GM23338 (cell line): ENCODE measurements around the gene RFX4. TPM values are rescaled to one million over a fixed set of nuclear protein-coding genes. Genes with fewer than 3 reads are reported as not detected.

Source experiments
- ATAC-seq: fragments of 200-7000 bp; cut with Tn5 transposase; 3 replicates; pipeline ENCODE4 v1.9.1; 2020
- DNase-seq: peaks from one replicate; pipeline ENCODE4 v3.0.0-alpha.2; 2015; ENCODE audit warnings: low spot score
- H2AFZ ChIP-seq: fragments of 200-600 bp; sonication (generic); 2 replicates; pipeline ENCODE4 v1.8.0; 2016; ENCODE audit warnings: antibody characterized with exemption, mild to moderate bottlenecking, moderate library complexity
- H3F3A ChIP-seq: fragments of 200-600 bp; sonication (generic); replicated peaks from 2 replicates; pipeline ENCODE4 v1.8.0; 2017; ENCODE audit warnings: antibody characterized with exemption, mixed run types, low read depth
- H3K27ac ChIP-seq: fragments of 200-600 bp; sonication (generic); 2 replicates; pipeline ENCODE4 v1.6.1; 2016; ENCODE audit warnings: low read depth
- H3K27me3 ChIP-seq: fragments of 200-600 bp; sonication (generic); 2 replicates; pipeline ENCODE4 v1.8.0; 2016; ENCODE audit warnings: mild to moderate bottlenecking, mixed run types, moderate library complexity; ENCODE audit not compliant: insufficient read depth
- H3K36me3 ChIP-seq: fragments of 200-600 bp; sonication (generic); 2 replicates; pipeline ENCODE4 v1.8.0; 2016; ENCODE audit warnings: mild to moderate bottlenecking; ENCODE audit not compliant: insufficient read depth
- H3K4me1 ChIP-seq: fragments of 200-600 bp; sonication (generic); 2 replicates; pipeline ENCODE4 v1.8.0; 2016; ENCODE audit warnings: mild to moderate bottlenecking, moderate library complexity; ENCODE audit not compliant: insufficient read depth
- H3K4me2 ChIP-seq: fragments of 200-600 bp; sonication (generic); 2 replicates; pipeline ENCODE4 v1.7.1; 2017; ENCODE audit warnings: mixed run types
- H3K4me3 ChIP-seq: fragments of 200-600 bp; sonication (generic); 2 replicates; pipeline ENCODE4 v1.6.1; 2016; ENCODE audit warnings: mixed run types
- H3K79me2 ChIP-seq: fragments of 200-600 bp; sonication (generic); replicated peaks from 2 replicates; pipeline ENCODE4 v1.8.0; 2017; ENCODE audit warnings: mild to moderate bottlenecking; ENCODE audit not compliant: insufficient read depth
- H3K9me2 ChIP-seq: fragments of 200-600 bp; sonication (generic); 2 replicates; pipeline ENCODE4 v1.8.0; 2017; ENCODE audit not compliant: insufficient read depth
- H4K20me1 ChIP-seq: fragments of 200-600 bp; sonication (generic); replicated peaks from 2 replicates; pipeline ENCODE4 v1.8.0; 2017; ENCODE audit warnings: mild to moderate bottlenecking; ENCODE audit not compliant: insufficient read depth
- H3K27ac Mint-ChIP-seq: 2 replicates; pipeline ENCODE4 v1.8.0; 2020; ENCODE audit warnings: inconsistent platforms, mild to moderate bottlenecking, moderate library complexity, mixed read lengths
- H3K27me3 Mint-ChIP-seq: 3 replicates; pipeline ENCODE4 v1.8.0; 2022; ENCODE audit warnings: low read depth, mild to moderate bottlenecking, moderate library complexity, mixed read lengths, inconsistent platforms; ENCODE audit not compliant: insufficient read depth, poor library complexity
- H3K36me3 Mint-ChIP-seq: 3 replicates; pipeline ENCODE4 v1.8.0; 2021; ENCODE audit warnings: low read depth, mild to moderate bottlenecking, inconsistent platforms, moderate library complexity, mixed read lengths
- H3K4me1 Mint-ChIP-seq: 3 replicates; pipeline ENCODE4 v1.8.0; 2020; ENCODE audit warnings: mild to moderate bottlenecking, inconsistent platforms, mixed read lengths
- H3K4me3 Mint-ChIP-seq: 3 replicates; pipeline ENCODE4 v1.8.0; 2021; ENCODE audit warnings: moderate library complexity, mild to moderate bottlenecking, inconsistent platforms, mixed read lengths
- H3K9me3 Mint-ChIP-seq: 3 replicates; pipeline ENCODE4 v1.8.0; 2020; ENCODE audit warnings: moderate library complexity, mild to moderate bottlenecking, inconsistent platforms, mixed read lengths
- CREB1 ChIP-seq: fragments of 250-450 bp; sonication (Bioruptor Pico); IDR thresholded peaks from 2 replicates; pipeline ENCODE4 v1.5.0; 2020; ENCODE audit warnings: low read depth, mild to moderate bottlenecking, moderate library complexity
- EZH2 ChIP-seq: fragments of 200-600 bp; sonication (generic); IDR thresholded peaks from one replicate; pipeline ENCODE4 v1.8.0; 2017; ENCODE audit warnings: antibody characterized with exemption, mild to moderate bottlenecking, low read depth; ENCODE audit not compliant: unreplicated experiment
- EZH2phosphoT487 ChIP-seq: fragments of 200-600 bp; sonication (generic); IDR thresholded peaks from one replicate; pipeline ENCODE4 v1.8.1; 2018; ENCODE audit warnings: antibody characterized with exemption; ENCODE audit not compliant: unreplicated experiment
- JUNB ChIP-seq: IDR thresholded peaks from one replicate; pipeline ENCODE4 v1.6.1; 2016; ENCODE audit warnings: antibody characterized with exemption; ENCODE audit not compliant: unreplicated experiment
- POLR2AphosphoS5 ChIP-seq: IDR thresholded peaks from 2 replicates; pipeline ENCODE4 v1.6.1; 2016; ENCODE audit warnings: antibody characterized with exemption, low read depth
- STAT1 ChIP-seq: IDR thresholded peaks from one replicate; pipeline ENCODE4 v1.6.1; 2016; ENCODE audit warnings: antibody characterized with exemption; ENCODE audit not compliant: unreplicated experiment
- ZNF462 ChIP-seq: fragments of 250-450 bp; sonication (Bioruptor Pico); IDR thresholded peaks from 2 replicates; pipeline ENCODE4 v1.5.0; 2020; ENCODE audit warnings: mild to moderate bottlenecking, moderate library complexity
- polyA plus RNA-seq: library from polyadenylated mRNA; unstranded; fragments of >200 nt; fragmentation: Nextera tagmentation; extraction: Ambion mirVana; gene quantifications from 2 replicates; pipeline ENCODE4 v1.2.1, GENCODE V29; 2016
- total RNA-seq: library from RNA; depleted of rRNA; stranded (reverse); fragments of >200 nt; shearing (Covaris generic); gene quantifications from 2 replicates; pipeline ENCODE4 v1.2.3, GENCODE V29; 2014
- TF ChIP-seq, protein P1 (sequence below): IDR thresholded peaks from one replicate; pipeline ENCODE4 v1.6.1; 2018; ENCODE audit warnings: antibody characterized with exemption; ENCODE audit not compliant: unreplicated experiment
- TF ChIP-seq, protein P2 (sequence below), 2 experiments: fragments of 200-600 bp in 1 of 2; sonication (generic) in 1 of 2; conservative IDR thresholded peaks; 2 replicates each; pipeline versions ENCODE4 v1.5.1 to v1.6.1; 2016 to 2017; ENCODE audit warnings: antibody characterized with exemption in 2 of 2, low read depth in 2 of 2, mild to moderate bottlenecking in 2 of 2, moderate library complexity in 1 of 2

Gene RFX4
- total and polyA plus RNA-seq, 2 experiments from 2014 or later: 0.23 TPM; not detected in 1

DNA sequence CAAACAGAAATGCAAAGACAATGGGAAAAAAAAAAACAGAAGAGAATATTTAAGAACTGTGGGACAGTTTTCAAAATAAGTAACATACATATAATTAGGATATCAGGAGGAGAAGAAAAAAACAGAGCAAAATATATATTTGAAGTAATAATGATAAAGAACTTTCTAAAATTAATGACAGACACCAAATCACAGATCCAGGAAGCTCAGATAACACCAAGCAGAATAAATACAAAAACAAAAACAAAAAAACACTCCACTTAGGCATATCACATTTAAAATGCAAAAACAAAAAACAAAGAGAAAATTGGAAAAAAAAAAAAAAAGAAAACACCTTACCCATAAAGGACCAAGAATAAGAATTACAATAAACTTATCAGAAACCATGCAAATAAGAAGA, 9.6 kb upstream of the RFX4 start:
- no peak overlapping the region for H3K27ac ChIP-seq
- peaks cover 9% of the 10 kb centered on the region; the same call in 1 of the 2 replicates for H3K9me2 ChIP-seq
- Mint-ChIP-seq H3K9me3 (no peaks in the 10 kb centered on the region), H3K27ac (no peak overlapping the region), H3K4me1 (no peaks in the 10 kb centered on the region), H3K27me3 (peaks cover 17% of the 10 kb centered on the region), H3K4me3 (no peak overlapping the region), H3K36me3 (no peaks in the 10 kb centered on the region)
- H4K20me1 ChIP-seq: no peaks in the 10 kb centered on the region
- no peak for DNase-seq
- H3K4me3 ChIP-seq: no peak overlapping the region
- ATAC-seq: no peak
- no peak overlapping the region for H3K4me2 ChIP-seq
- TF ChIP-seq ZNF462 (CRISPR knock-in tag) (no peak), POLR2AphosphoS5 (no peak), JUNB (no peak), CREB1 (no peak), EZH2 (no peak), EZH2phosphoT487 (no peak), STAT1 (no peak)
- TF ChIP-seq, protein P1, sequence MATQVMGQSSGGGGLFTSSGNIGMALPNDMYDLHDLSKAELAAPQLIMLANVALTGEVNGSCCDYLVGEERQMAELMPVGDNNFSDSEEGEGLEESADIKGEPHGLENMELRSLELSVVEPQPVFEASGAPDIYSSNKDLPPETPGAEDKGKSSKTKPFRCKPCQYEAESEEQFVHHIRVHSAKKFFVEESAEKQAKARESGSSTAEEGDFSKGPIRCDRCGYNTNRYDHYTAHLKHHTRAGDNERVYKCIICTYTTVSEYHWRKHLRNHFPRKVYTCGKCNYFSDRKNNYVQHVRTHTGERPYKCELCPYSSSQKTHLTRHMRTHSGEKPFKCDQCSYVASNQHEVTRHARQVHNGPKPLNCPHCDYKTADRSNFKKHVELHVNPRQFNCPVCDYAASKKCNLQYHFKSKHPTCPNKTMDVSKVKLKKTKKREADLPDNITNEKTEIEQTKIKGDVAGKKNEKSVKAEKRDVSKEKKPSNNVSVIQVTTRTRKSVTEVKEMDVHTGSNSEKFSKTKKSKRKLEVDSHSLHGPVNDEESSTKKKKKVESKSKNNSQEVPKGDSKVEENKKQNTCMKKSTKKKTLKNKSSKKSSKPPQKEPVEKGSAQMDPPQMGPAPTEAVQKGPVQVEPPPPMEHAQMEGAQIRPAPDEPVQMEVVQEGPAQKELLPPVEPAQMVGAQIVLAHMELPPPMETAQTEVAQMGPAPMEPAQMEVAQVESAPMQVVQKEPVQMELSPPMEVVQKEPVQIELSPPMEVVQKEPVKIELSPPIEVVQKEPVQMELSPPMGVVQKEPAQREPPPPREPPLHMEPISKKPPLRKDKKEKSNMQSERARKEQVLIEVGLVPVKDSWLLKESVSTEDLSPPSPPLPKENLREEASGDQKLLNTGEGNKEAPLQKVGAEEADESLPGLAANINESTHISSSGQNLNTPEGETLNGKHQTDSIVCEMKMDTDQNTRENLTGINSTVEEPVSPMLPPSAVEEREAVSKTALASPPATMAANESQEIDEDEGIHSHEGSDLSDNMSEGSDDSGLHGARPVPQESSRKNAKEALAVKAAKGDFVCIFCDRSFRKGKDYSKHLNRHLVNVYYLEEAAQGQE: no peak
- TF ChIP-seq, protein P2, sequence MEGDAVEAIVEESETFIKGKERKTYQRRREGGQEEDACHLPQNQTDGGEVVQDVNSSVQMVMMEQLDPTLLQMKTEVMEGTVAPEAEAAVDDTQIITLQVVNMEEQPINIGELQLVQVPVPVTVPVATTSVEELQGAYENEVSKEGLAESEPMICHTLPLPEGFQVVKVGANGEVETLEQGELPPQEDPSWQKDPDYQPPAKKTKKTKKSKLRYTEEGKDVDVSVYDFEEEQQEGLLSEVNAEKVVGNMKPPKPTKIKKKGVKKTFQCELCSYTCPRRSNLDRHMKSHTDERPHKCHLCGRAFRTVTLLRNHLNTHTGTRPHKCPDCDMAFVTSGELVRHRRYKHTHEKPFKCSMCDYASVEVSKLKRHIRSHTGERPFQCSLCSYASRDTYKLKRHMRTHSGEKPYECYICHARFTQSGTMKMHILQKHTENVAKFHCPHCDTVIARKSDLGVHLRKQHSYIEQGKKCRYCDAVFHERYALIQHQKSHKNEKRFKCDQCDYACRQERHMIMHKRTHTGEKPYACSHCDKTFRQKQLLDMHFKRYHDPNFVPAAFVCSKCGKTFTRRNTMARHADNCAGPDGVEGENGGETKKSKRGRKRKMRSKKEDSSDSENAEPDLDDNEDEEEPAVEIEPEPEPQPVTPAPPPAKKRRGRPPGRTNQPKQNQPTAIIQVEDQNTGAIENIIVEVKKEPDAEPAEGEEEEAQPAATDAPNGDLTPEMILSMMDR (conservative IDR thresholded peaks at IDR 0.05; ENCODE audit: low read depth in 2 of 2): no peak
- H3K4me1 ChIP-seq: no peaks in the 10 kb centered on the region
- H3K36me3 ChIP-seq: no peaks in the 10 kb centered on the region
- no peaks in the 10 kb centered on the region for H3K79me2 ChIP-seq
- H2AFZ ChIP-seq: no peak overlapping the region
- peaks cover 50% of the 10 kb centered on the region for H3K27me3 ChIP-seq
- no peaks in the 10 kb centered on the region for H3F3A ChIP-seq
